ENCODE results near the gene CHSY1.

CHSY1 gene

DNA sequence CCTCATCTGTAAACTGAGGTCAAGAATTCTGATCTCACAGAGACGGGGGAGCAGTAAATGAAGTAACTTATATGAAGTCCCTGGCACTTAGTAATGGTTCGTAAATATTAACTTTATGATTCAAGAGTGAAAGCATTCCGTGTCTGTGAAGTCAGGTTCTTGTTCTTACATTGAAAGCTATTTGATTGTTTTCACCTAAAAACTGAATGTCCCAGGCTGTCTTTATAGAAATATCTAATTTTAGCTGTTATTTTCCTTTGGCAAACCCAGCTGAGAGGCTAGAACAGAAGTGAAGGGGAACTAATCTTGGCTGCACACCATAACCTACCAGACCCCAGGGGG, 84.5 kb downstream of the CHSY1 start:
- Histone ChIP-seq H2AFZ (ENCODE audit: low read depth) (no peak overlapping the region), H3K4me2 (no peak overlapping the region), H3K4me3 (IDR thresholded peaks at IDR 0.05; ENCODE audit: insufficient read depth, low read depth, low read length) (no peak overlapping the region), H3K27ac (no peak overlapping the region; the same call in 1 of the 2 replicates), H3K9ac (no peak overlapping the region), H3K4me1 (ENCODE audit: low read depth, poor library complexity, severe bottlenecking) (peaks cover 34% of the 10 kb centered on the region), H3K79me2 (ENCODE audit: insufficient read depth, low read depth) (no peaks in the 10 kb centered on the region), H3K36me3 (ENCODE audit: insufficient read depth) (no peaks in the 10 kb centered on the region), H3K27me3 (ENCODE audit: insufficient read depth, low read depth) (no peaks in the 10 kb centered on the region), H4K20me1 (ENCODE audit: insufficient read depth) (no peaks in the 10 kb centered on the region)
- TF ChIP-seq, protein P1, sequence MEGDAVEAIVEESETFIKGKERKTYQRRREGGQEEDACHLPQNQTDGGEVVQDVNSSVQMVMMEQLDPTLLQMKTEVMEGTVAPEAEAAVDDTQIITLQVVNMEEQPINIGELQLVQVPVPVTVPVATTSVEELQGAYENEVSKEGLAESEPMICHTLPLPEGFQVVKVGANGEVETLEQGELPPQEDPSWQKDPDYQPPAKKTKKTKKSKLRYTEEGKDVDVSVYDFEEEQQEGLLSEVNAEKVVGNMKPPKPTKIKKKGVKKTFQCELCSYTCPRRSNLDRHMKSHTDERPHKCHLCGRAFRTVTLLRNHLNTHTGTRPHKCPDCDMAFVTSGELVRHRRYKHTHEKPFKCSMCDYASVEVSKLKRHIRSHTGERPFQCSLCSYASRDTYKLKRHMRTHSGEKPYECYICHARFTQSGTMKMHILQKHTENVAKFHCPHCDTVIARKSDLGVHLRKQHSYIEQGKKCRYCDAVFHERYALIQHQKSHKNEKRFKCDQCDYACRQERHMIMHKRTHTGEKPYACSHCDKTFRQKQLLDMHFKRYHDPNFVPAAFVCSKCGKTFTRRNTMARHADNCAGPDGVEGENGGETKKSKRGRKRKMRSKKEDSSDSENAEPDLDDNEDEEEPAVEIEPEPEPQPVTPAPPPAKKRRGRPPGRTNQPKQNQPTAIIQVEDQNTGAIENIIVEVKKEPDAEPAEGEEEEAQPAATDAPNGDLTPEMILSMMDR (conservative IDR thresholded peaks at IDR 0.05; ENCODE audit: low read depth, low read length) = no peak

DNA sequence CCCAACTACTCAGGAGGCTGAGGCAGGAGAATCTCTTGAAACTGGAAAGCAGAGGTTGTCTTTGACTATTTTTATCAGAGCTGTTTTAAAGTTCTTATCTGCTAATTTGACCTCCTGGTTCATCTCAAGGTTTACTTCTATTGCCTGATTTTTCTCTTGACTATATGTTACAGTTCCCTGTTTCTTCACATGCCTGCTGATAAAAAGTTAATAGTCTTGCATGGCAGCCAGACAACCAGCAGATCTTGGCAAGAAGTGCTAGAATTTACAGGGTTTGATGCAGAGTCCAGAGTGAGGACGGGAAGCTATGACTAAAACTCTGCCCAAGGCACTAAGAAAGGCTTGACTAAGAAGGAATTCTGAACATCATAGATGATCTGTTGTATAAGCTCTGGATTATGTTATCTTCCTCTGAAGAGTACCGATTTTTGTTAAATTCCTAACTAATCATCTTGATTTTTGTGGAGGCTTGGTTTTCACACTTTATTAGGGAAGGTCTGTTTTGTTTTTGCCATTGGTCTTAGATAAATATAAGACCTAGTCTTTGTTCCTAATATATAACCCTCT, 85.9 kb downstream of the CHSY1 start:
- Histone ChIP-seq H4K20me1 (ENCODE audit: insufficient read depth) (no peaks in the 10 kb centered on the region), H3K4me1 (ENCODE audit: low read depth, poor library complexity, severe bottlenecking) (peaks cover 34% of the 10 kb centered on the region), H3K36me3 (ENCODE audit: insufficient read depth) (no peaks in the 10 kb centered on the region)

DNA sequence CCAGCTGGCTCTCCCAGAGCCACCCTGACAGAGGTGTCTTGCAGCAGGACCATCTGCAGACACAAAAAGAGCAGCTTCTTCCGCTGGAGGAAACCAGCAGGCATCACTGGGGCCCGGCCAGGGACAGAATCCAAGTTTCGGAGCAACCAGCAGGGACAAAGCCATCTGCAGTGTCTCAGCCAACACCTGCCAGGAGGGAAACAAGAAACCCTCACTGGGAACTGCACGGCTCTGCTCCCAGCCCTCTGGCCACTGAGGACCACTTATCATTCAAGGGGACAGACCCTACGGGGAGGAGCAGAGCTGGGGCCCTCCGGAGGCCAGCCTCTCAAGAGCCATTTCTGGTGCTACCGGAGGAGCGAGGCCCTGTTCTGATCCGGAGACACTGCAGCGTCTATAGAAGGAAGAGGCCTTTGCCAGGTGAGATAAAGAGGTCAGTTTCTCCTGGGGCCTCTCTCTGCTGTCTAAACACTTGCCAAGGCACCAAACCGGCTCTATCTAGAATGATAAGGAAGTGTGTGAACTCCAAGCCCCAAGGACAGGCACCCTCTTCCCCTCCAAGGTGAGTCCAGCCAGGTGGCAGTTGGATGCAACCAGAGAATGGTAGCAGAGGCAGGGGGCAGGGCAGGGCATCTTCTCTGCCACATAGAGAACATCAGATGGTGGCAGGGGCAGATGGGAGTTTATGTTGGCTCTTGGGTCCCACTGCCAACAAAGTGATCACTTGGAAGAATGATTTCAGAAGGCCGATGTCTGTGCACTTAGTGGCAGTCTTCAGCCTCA, 89.0 kb downstream of the CHSY1 start:
- TF ChIP-seq, protein P1 (conservative IDR thresholded peaks at IDR 0.05; ENCODE audit: low read depth, low read length) = no peak

More for the DNA sequence above, 85.9 kb downstream of the CHSY1 start:
- no peak overlapping the region for H3K4me3 ChIP-seq (IDR thresholded peaks at IDR 0.05; ENCODE audit: insufficient read depth, low read depth, low read length)
- H3K27ac ChIP-seq = no peak overlapping the region
- no peak overlapping the region for H3K4me2 ChIP-seq
- no peaks in the 10 kb centered on the region for H3K79me2 ChIP-seq (ENCODE audit: insufficient read depth, low read depth)
- H2AFZ ChIP-seq (ENCODE audit: low read depth) = no peak overlapping the region
- TF ChIP-seq, protein P1 (conservative IDR thresholded peaks at IDR 0.05; ENCODE audit: low read depth, low read length) = no peak
- H3K9ac ChIP-seq = no peak overlapping the region
- H3K27me3 ChIP-seq (ENCODE audit: insufficient read depth, low read depth) = no peaks in the 10 kb centered on the region

DNA sequence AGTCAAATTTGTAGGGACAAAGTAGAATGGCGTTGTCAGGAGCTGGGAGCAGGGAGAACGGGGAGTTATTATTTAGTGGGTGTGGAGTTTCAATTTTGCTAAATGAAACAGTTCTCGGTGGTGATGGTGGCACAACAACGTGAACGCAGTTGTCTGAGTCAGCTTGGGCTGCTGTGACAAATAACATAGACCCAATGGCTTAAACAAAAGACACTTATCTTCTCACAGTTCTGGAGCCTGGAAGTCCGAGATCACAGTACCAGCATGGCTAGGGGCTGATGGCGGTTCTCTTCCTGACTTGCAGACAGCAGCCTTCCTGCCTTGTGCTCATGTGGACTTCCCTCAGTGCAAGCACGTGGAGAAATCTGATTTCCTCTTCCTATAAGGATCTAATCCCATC, 90.2 kb downstream of the CHSY1 start:
- Histone ChIP-seq H3K79me2 (ENCODE audit: insufficient read depth, low read depth) (no peaks in the 10 kb centered on the region), H3K9ac (no peak overlapping the region), H4K20me1 (ENCODE audit: insufficient read depth) (no peaks in the 10 kb centered on the region), H3K27ac (no peak overlapping the region), H2AFZ (ENCODE audit: low read depth) (no peak overlapping the region), H3K27me3 (ENCODE audit: insufficient read depth, low read depth) (no peaks in the 10 kb centered on the region), H3K4me3 (IDR thresholded peaks at IDR 0.05; ENCODE audit: insufficient read depth, low read depth, low read length) (no peak overlapping the region), H3K36me3 (ENCODE audit: insufficient read depth) (no peaks in the 10 kb centered on the region), H3K4me2 (no peak overlapping the region), H3K4me1 (ENCODE audit: low read depth, poor library complexity, severe bottlenecking) (no peaks in the 10 kb centered on the region)
- TF ChIP-seq, protein P1 (conservative IDR thresholded peaks at IDR 0.05; ENCODE audit: low read depth, low read length) = no peak

More for the DNA sequence above, 89.0 kb downstream of the CHSY1 start:
- Histone ChIP-seq H3K27ac (no peak overlapping the region), H2AFZ (ENCODE audit: low read depth) (no peak overlapping the region), H3K4me2 (no peak overlapping the region), H3K36me3 (ENCODE audit: insufficient read depth) (no peaks in the 10 kb centered on the region), H3K9ac (no peak overlapping the region), H3K79me2 (ENCODE audit: insufficient read depth, low read depth) (no peaks in the 10 kb centered on the region), H4K20me1 (ENCODE audit: insufficient read depth) (no peaks in the 10 kb centered on the region), H3K27me3 (ENCODE audit: insufficient read depth, low read depth) (no peaks in the 10 kb centered on the region), H3K4me3 (IDR thresholded peaks at IDR 0.05; ENCODE audit: insufficient read depth, low read depth, low read length) (no peak overlapping the region), H3K4me1 (ENCODE audit: low read depth, poor library complexity, severe bottlenecking) (peaks cover 4% of the 10 kb centered on the region)

Data from KMS-11 (cell line).